IMR-90 (cell line): ENCODE results near the gene IQCM. TPM values are rescaled to one million over a fixed set of nuclear protein-coding genes. Genes with fewer than 3 reads are reported as not detected.

Source experiments
- ATAC-seq: fragments of 200-7000 bp; cut with Tn5 transposase; 2 replicates; pipeline ENCODE4 v1.9.1; 2020; ENCODE audit warnings: low read depth, mild to moderate bottlenecking, moderate library complexity
- BruUV-seq: library from RNA; stranded (reverse); fragments of 400-500 nt; replicated peaks from 2 replicates; lab custom pipeline; 2021; lab: Mats Ljungman, UMichigan
- CTCF ChIA-PET: fragments of 300-600 bp; formaldehyde crosslinking; extraction: SDS; loops from one replicate; lab custom pipeline; 2021; ENCODE audit warnings: antibody characterized with exemption; lab: Yijun Ruan, JAX
- POLR2A ChIA-PET: fragments of 300-600 bp; sonication (Branson Sonifier 250); formaldehyde crosslinking; loops from one replicate; lab custom pipeline; 2022; ENCODE audit warnings: antibody characterized with exemption; ENCODE audit not compliant: unreplicated experiment; lab: Charles Lee
- DNase-seq: peaks from one replicate; pipeline ENCODE4 v3.0.0; 2013
- H2AFZ ChIP-seq: replicated peaks from 2 replicates; pipeline ENCODE3; 2013; ENCODE audit warnings: low read length, mild to moderate bottlenecking; ENCODE audit not compliant: poor library complexity
- H2AK5ac ChIP-seq: 2 replicates; pipeline ENCODE4 v1.6.1; 2013; ENCODE audit warnings: low read depth, low read length, inconsistent platforms
- H2AK9ac ChIP-seq: replicated peaks from 2 replicates; pipeline ENCODE3; 2013; ENCODE audit warnings: mild to moderate bottlenecking, low read depth, low read length, moderate library complexity; ENCODE audit not compliant: poor library complexity
- H2BK120ac ChIP-seq: 2 replicates; pipeline ENCODE4 v1.6.1; 2013; ENCODE audit warnings: low read depth, low read length, inconsistent platforms
- H2BK15ac ChIP-seq: 3 replicates; pipeline ENCODE4 v1.6.1; 2013; ENCODE audit warnings: low read depth, low read length, inconsistent platforms
- H2BK20ac ChIP-seq: 2 replicates; pipeline ENCODE4 v1.6.1; 2013; ENCODE audit warnings: low read depth, mild to moderate bottlenecking, inconsistent platforms, low read length, moderate library complexity
- H2BK5ac ChIP-seq: 2 replicates; pipeline ENCODE4 v1.6.1; 2013; ENCODE audit warnings: mild to moderate bottlenecking, low read depth, low read length, inconsistent platforms; ENCODE audit not compliant: poor library complexity, severe bottlenecking
- H3K14ac ChIP-seq: replicated peaks from 2 replicates; pipeline ENCODE4 v1.6.1; 2013; ENCODE audit warnings: low read depth, low read length, inconsistent platforms
- H3K18ac ChIP-seq: 2 replicates; pipeline ENCODE4 v1.6.1; 2013; ENCODE audit warnings: low read depth, low read length, control low read depth
- H3K23ac ChIP-seq: 2 replicates; pipeline ENCODE4 v1.6.1; 2013; ENCODE audit warnings: low read depth, low read length, inconsistent platforms
- H3K27ac ChIP-seq: 2 replicates; pipeline ENCODE4 v1.5.1; 2013; ENCODE audit warnings: mild to moderate bottlenecking, control low read depth, low read length; ENCODE audit not compliant: insufficient read depth
- H3K27me3 ChIP-seq: 2 replicates; pipeline ENCODE4 v1.6.1; 2013; ENCODE audit warnings: low read length; ENCODE audit not compliant: control insufficient read depth, insufficient read depth
- H3K36me3 ChIP-seq: 2 replicates; pipeline ENCODE4 v1.6.1; 2013; ENCODE audit warnings: low read length, mixed read lengths; ENCODE audit not compliant: control insufficient read depth, insufficient read depth
- H3K4ac ChIP-seq: 2 replicates; pipeline ENCODE4 v1.6.1; 2013; ENCODE audit warnings: low read depth, low read length, inconsistent platforms
- H3K4me1 ChIP-seq: 2 replicates; pipeline ENCODE4 v1.6.1; 2013; ENCODE audit warnings: low read length, mixed read lengths; ENCODE audit not compliant: control insufficient read depth, insufficient read depth
- H3K4me2 ChIP-seq: 2 replicates; pipeline ENCODE4 v1.6.1; 2013; ENCODE audit warnings: low read depth, mild to moderate bottlenecking, control low read depth, low read length, moderate library complexity
- H3K4me3 ChIP-seq: 2 replicates; pipeline ENCODE4 v1.5.1; 2013; ENCODE audit warnings: low read depth, mild to moderate bottlenecking, control low read depth, low read length, moderate library complexity; ENCODE audit not compliant: insufficient read depth
- H3K56ac ChIP-seq: 2 replicates; pipeline ENCODE4 v1.6.1; 2013; ENCODE audit warnings: low read length, inconsistent platforms; ENCODE audit not compliant: insufficient read depth; ENCODE audit errors: extremely low read depth
- H3K79me1 ChIP-seq, 2 experiments: 2 replicates each; pipeline ENCODE4 v1.6.1; 2013; ENCODE audit warnings: low read length in 2 of 2, inconsistent platforms in 1 of 2, low read depth in 1 of 2
- H3K9ac ChIP-seq: 2 replicates; pipeline ENCODE4 v1.6.1; 2013; ENCODE audit warnings: low read depth, low read length, control low read depth
- H3K9me1 ChIP-seq: 2 replicates; pipeline ENCODE4 v1.6.1; 2013; ENCODE audit warnings: low read length, inconsistent platforms; ENCODE audit not compliant: insufficient read depth
- H3K9me3 ChIP-seq: 2 replicates; pipeline ENCODE4 v1.6.1; 2013; ENCODE audit warnings: low read length; ENCODE audit not compliant: control insufficient read depth, insufficient read depth
- H4K20me1 ChIP-seq: 2 replicates; pipeline ENCODE4 v1.6.1; 2013; ENCODE audit warnings: low read length, inconsistent platforms; ENCODE audit not compliant: insufficient read depth
- H4K5ac ChIP-seq: 2 replicates; pipeline ENCODE4 v1.6.1; 2013; ENCODE audit warnings: mild to moderate bottlenecking, low read depth, low read length, control low read depth
- H4K8ac ChIP-seq, 2 experiments: 2 replicates each; pipeline ENCODE4 v1.6.1; 2013; ENCODE audit warnings: low read depth in 2 of 2, low read length in 2 of 2, control low read depth in 1 of 2, inconsistent platforms in 1 of 2
- H4K91ac ChIP-seq: 2 replicates; pipeline ENCODE4 v1.6.1; 2013; ENCODE audit warnings: low read depth, low read length, inconsistent platforms; ENCODE audit not compliant: insufficient read depth
- CEBPB ChIP-seq: IDR thresholded peaks from 2 replicates; pipeline ENCODE4 v1.6.1; 2012; ENCODE audit warnings: low read depth, low read length, improper control_type of control experiment
- CHD1 ChIP-seq: IDR thresholded peaks from 2 replicates; pipeline ENCODE4 v1.6.1; 2012; ENCODE audit warnings: low read depth, low read length, improper control_type of control experiment
- FOS ChIP-seq: fragments of 150-350 bp; IDR thresholded peaks from 2 replicates; pipeline ENCODE4 v1.6.1; 2016; ENCODE audit warnings: low read depth, low read length
- POLR2A ChIP-seq: IDR thresholded peaks from 2 replicates; pipeline ENCODE4 v1.6.1; 2012; ENCODE audit warnings: mild to moderate bottlenecking, low read depth, low read length
- RAD21 ChIP-seq: IDR thresholded peaks from 2 replicates; pipeline ENCODE4 v1.6.1; 2012; ENCODE audit warnings: low read length, improper control_type of control experiment
- WGBS, 2 experiments: methylation state at CpG; one replicate each; pipeline versions ENCODE4 v1.1.5 to v1.1.7; 2013; ENCODE audit warnings: missing lambda C conversion rate in 2 of 2; ENCODE audit not compliant: insufficient read length in 1 of 2; ENCODE audit errors: extremely low coverage in 2 of 2; 5-methylcytosine and 5-hydroxymethylcytosine counted together
- dilution Hi-C: fragments of 300-500 bp; cut with HindIII; formaldehyde crosslinking; loops from one replicate; pipeline ENCODE4 v1.14.3; 2018; ENCODE audit warnings: low sequenced_read_pairs; ENCODE audit not compliant: unreplicated experiment
- in situ Hi-C: fragments of 300-500 bp; cut with MboI; formaldehyde crosslinking; loops from 3 replicates; pipeline ENCODE4 v1.14.3; 2019; ENCODE audit warnings: low sequenced_read_pairs, inconsistent platforms, mixed read lengths
- intact Hi-C: fragments of 100-400 bp; cut with micrococcal nuclease; formaldehyde crosslinking; loops from 2 replicates; pipeline ENCODE4 v1.10.0; 2022
- polyA plus RNA-seq, 3 experiments: library from polyadenylated mRNA; depleted of rRNA; stranded (reverse); fragments of >200 nt; gene quantifications; 2 replicates each; pipeline ENCODE4 v1.2.3, GENCODE V29; 2012; ENCODE audit warnings: low replicate concordance in 1 of 3
- total RNA-seq: library from RNA; depleted of rRNA; stranded (reverse); fragments of >200 nt; gene quantifications from 2 replicates; pipeline ENCODE4 v1.2.3, GENCODE V29; 2012
- TF ChIP-seq, protein P1 (sequence below): fragments of 150-350 bp; IDR thresholded peaks from 2 replicates; pipeline ENCODE4 v1.6.1; 2016; ENCODE audit warnings: low read depth, mild to moderate bottlenecking, low read length, moderate library complexity, borderline replicate concordance

IQCM gene
- total and polyA plus RNA-seq, 2 of the 4 experiments (the other 2 are of a cell fraction) = not detected

- CTCF ChIA-PET = interaction anchor here (0.5 kb wide), 1 partner anchor 664 kb away, joined by 4 read pairs; no protein-coding TSS in a partner anchor
- Histone ChIP-seq H3K27ac (no peak overlapping the region), H3K4me1 (no peaks in the 10 kb centered on the region), H3K4me2 (no peak overlapping the region), H2BK120ac (no peak overlapping the region), H4K20me1 (no peaks in the 10 kb centered on the region), H2BK15ac (no peak overlapping the region), H2BK5ac (no peak overlapping the region), H3K79me1 (no peaks in the 10 kb centered on the region), H3K4me3 (no peak overlapping the region), H3K4ac (no peak overlapping the region), H2BK20ac (no peak overlapping the region), H3K9me3 (no peaks in the 10 kb centered on the region), H2AK9ac (no peak overlapping the region), H3K36me3 (no peaks in the 10 kb centered on the region), H4K91ac (no peak overlapping the region), H3K56ac (no peak overlapping the region), H2AK5ac (no peak overlapping the region), H3K14ac (no peak overlapping the region), H4K5ac (no peak overlapping the region), H3K9ac (no peak overlapping the region), H2AFZ (no peak overlapping the region), H3K18ac (no peak overlapping the region), H3K27me3 (no peaks in the 10 kb centered on the region), H3K9me1 (no peaks in the 10 kb centered on the region), H4K8ac (no peak overlapping the region), H3K23ac (no peak overlapping the region)
- no peak for ATAC-seq
- in situ Hi-C loops (no loop called here), intact Hi-C loops (no loop called here), dilution Hi-C loops (no loop called here)
- WGBS, 2 experiments = no CpG with 5 or more reads among the region's 1 CpG
- peak; percentile 25 for DNase-seq
- BruUV-seq = no TSS peak
- POLR2A ChIA-PET = no interaction called here
- TF ChIP-seq CHD1 = no peak
- TF ChIP-seq CEBPB = no peak
- TF ChIP-seq RAD21 = no peak
- TF ChIP-seq, protein P1, sequence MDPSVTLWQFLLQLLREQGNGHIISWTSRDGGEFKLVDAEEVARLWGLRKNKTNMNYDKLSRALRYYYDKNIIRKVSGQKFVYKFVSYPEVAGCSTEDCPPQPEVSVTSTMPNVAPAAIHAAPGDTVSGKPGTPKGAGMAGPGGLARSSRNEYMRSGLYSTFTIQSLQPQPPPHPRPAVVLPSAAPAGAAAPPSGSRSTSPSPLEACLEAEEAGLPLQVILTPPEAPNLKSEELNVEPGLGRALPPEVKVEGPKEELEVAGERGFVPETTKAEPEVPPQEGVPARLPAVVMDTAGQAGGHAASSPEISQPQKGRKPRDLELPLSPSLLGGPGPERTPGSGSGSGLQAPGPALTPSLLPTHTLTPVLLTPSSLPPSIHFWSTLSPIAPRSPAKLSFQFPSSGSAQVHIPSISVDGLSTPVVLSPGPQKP = no peak
- no peak for TF ChIP-seq FOS
- TF ChIP-seq POLR2A = no peak
These were observed 177.6 kb downstream of the IQCM start for GRCh38 chr4:149638073-149638472.
